ENCODE results near the gene CEP112. TPM values are rescaled to one million over a fixed set of nuclear protein-coding genes. Genes with fewer than 3 reads are reported as not detected.

Gene CEP112
- total RNA-seq, 1 donor from 2014 or later, result 13.6 TPM

GRCh38 chr17:65662196-65662595, 529.7 kb downstream of the CEP112 start:
- DNase-seq, result no peak
- intact Hi-C loops (cut with micrococcal nuclease), result no loop called here
- no peak for ATAC-seq

GRCh38 chr17:65660947-65661346, 531.0 kb downstream of the CEP112 start:
- intact Hi-C loops (cut with micrococcal nuclease), result no loop called here

GRCh38 chr17:65660078-65660477, 531.9 kb downstream of the CEP112 start:
- DNase-seq (no peak), ATAC-seq (no peak)
- intact Hi-C loops (cut with micrococcal nuclease), result no loop called here

More at GRCh38 chr17:65660947-65661346, 531.0 kb downstream of the CEP112 start:
- ATAC-seq, result no peak
- no peak for DNase-seq

GRCh38 chr17:65659512-65659911, 532.4 kb downstream of the CEP112 start:
- ATAC-seq (no peak), DNase-seq (no peak)
- intact Hi-C loops (cut with micrococcal nuclease), result no loop called here

GRCh38 chr17:65657251-65657828, 534.6 kb downstream of the CEP112 start:
- ATAC-seq, result no peak
- intact Hi-C loops (cut with micrococcal nuclease), result no loop called here
- DNase-seq, result no peak

GRCh38 chr17:65656390-65657250, 535.3 kb downstream of the CEP112 start:
- ATAC-seq (no peak), DNase-seq (no peak)
- intact Hi-C loops (cut with micrococcal nuclease), result no loop called here

GRCh38 chr17:65655706-65656105, 536.2 kb downstream of the CEP112 start:
- DNase-seq, result no peak
- ATAC-seq, result no peak
- intact Hi-C loops (cut with micrococcal nuclease), result no loop called here

GRCh38 chr17:65644545-65644944, 547.4 kb downstream of the CEP112 start:
- DNase-seq (no peak), ATAC-seq (no peak)
- intact Hi-C loops (cut with micrococcal nuclease), result no loop called here

GRCh38 chr17:65638221-65638975, 553.5 kb downstream of the CEP112 start:
- ATAC-seq (peak; percentile 68), DNase-seq (no peak)
- intact Hi-C loops (cut with micrococcal nuclease), result no loop called here

GRCh38 chr17:65637786-65638185, 554.1 kb downstream of the CEP112 start:
- ATAC-seq, result no peak
- DNase-seq, result no peak
- intact Hi-C loops (cut with micrococcal nuclease), result no loop called here

GRCh38 chr17:65634533-65634932, 557.4 kb downstream of the CEP112 start:
- intact Hi-C loops (cut with micrococcal nuclease), result no loop called here
- ATAC-seq, result no peak
- DNase-seq, result no peak

GRCh38 chr17:65633988-65634387, 557.9 kb downstream of the CEP112 start:
- no peak for DNase-seq

GRCh38 chr17:65633146-65633881, 558.6 kb downstream of the CEP112 start:
- ATAC-seq (no peak), DNase-seq (no peak)
- intact Hi-C loops (cut with micrococcal nuclease), result no loop called here

More at GRCh38 chr17:65633988-65634387, 557.9 kb downstream of the CEP112 start:
- no peak for ATAC-seq
- intact Hi-C loops (cut with micrococcal nuclease), result no loop called here

- no peak for ATAC-seq
- no peak for DNase-seq
- intact Hi-C loops (cut with micrococcal nuclease), result no loop called here
Measured at GRCh38 chr17:65630502-65630901, 561.4 kb downstream of the CEP112 start.

- no peak for ATAC-seq
- intact Hi-C loops (cut with micrococcal nuclease), result no loop called here
- DNase-seq, result no peak
Measured at GRCh38 chr17:65629234-65629690, 562.7 kb downstream of the CEP112 start.

- intact Hi-C loops (cut with micrococcal nuclease), result no loop called here
- DNase-seq (no peak), ATAC-seq (no peak)
Measured at GRCh38 chr17:65628644-65629036, 563.3 kb downstream of the CEP112 start.

GRCh38 chr17:65627891-65628643, 563.9 kb downstream of the CEP112 start:
- no peak for DNase-seq
- no peak for ATAC-seq
- intact Hi-C loops (cut with micrococcal nuclease), result no loop called here

GRCh38 chr17:65627108-65627507, 564.8 kb downstream of the CEP112 start:
- DNase-seq (no peak), ATAC-seq (no peak)
- intact Hi-C loops (cut with micrococcal nuclease), result no loop called here

GRCh38 chr17:65626451-65626850, 565.5 kb downstream of the CEP112 start:
- ATAC-seq (no peak), DNase-seq (no peak)
- intact Hi-C loops (cut with micrococcal nuclease), result no loop called here
